Measurements from ENCODE around the gene USP20. TPM values are rescaled to one million over a fixed set of nuclear protein-coding genes. Genes with fewer than 3 reads are reported as not detected.

The USP20 gene
- total RNA-seq, 3 donors from 2014 or later (not counting 1 experiment from before 2014, with no cell fraction given) = 66.8 to 86.1 (median 80.3) TPM

DNA sequence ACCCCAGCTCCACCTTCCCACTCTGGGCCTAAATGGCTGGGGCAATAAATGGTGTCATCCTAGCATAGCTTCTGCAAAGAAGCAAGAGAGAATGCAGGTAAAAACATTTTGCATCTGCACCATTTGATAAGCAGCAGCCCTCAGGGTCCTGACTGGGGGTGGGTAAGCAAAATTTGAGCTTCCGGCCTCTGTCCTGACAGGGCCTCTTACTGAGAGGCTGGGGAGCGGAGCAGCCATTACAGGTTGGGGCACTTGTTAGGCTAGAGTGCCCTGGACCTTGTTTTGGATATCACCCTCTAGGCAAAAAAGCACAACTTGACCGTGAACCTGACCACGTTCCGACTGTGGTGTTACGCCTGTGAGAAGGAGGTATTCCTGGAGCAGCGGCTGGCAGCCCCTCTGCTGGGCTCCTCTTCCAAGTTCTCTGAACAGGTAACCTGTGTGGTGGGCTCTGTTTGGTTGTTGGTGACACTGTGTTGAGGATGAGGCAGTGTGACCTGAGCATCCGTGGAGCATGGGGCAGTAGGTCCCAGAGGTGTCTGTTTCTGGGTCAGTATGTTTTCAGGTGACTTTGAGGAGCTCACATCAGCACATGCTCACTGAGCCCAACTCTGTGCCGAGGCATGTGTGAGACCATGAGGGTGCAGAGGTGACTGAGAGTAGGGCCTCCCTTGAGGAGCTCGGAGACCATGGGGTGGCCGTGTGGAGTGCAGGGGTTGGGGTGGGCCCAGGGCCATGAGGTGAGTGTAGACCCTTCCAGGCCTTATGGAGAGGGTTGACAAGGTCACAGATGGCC is 23.1 kb downstream of the USP20 start:
- ATAC-seq (no peak), DNase-seq (no peak)
- Mint-ChIP-seq H3K36me3 (peaks cover 9% of the 10 kb centered on the region), H3K4me3 (no peak overlapping the region), H3K27ac (no peak overlapping the region), H3K9me3 (no peaks in the 10 kb centered on the region), H3K4me1 (peaks cover 34 to 35% of the 10 kb centered on the region in 2 donors), H3K27me3 (ENCODE audit: low read depth in 2 of 2) (no peaks in the 10 kb centered on the region)
- H3K9me3 ChIP-seq (ENCODE audit: control insufficient read depth, insufficient read depth, low read length) = no peaks in the 10 kb centered on the region
- no peaks in the 10 kb centered on the region for H3K27me3 ChIP-seq (ENCODE audit: control insufficient read depth, insufficient read depth, low read length)
- H3K36me3 ChIP-seq (ENCODE audit: control insufficient read depth, insufficient read depth, low read length) = peaks cover 62% of the 10 kb centered on the region
- no peak overlapping the region for H3K4me3 ChIP-seq (ENCODE audit: low read length)
- TF ChIP-seq, protein P1, sequence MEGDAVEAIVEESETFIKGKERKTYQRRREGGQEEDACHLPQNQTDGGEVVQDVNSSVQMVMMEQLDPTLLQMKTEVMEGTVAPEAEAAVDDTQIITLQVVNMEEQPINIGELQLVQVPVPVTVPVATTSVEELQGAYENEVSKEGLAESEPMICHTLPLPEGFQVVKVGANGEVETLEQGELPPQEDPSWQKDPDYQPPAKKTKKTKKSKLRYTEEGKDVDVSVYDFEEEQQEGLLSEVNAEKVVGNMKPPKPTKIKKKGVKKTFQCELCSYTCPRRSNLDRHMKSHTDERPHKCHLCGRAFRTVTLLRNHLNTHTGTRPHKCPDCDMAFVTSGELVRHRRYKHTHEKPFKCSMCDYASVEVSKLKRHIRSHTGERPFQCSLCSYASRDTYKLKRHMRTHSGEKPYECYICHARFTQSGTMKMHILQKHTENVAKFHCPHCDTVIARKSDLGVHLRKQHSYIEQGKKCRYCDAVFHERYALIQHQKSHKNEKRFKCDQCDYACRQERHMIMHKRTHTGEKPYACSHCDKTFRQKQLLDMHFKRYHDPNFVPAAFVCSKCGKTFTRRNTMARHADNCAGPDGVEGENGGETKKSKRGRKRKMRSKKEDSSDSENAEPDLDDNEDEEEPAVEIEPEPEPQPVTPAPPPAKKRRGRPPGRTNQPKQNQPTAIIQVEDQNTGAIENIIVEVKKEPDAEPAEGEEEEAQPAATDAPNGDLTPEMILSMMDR (IDR thresholded peaks at IDR 0.05) = no peak
- 87% methylated on average over 11 of the region's 11 CpGs for WGBS (ENCODE audit: insufficient coverage)
- no peak overlapping the region for H3K27ac ChIP-seq (ENCODE audit: low read length)
- H3K4me1 ChIP-seq (ENCODE audit: control insufficient read depth, insufficient read depth, low read length) = peaks cover 41% of the 10 kb centered on the region
- intact Hi-C loops (cut with micrococcal nuclease) = no loop called here

- peaks cover 26 to 28% of the 10 kb centered on the region in 2 donors for H3K4me1 Mint-ChIP-seq
- H3K27ac ChIP-seq (ENCODE audit: low read length) = no peak overlapping the region
Measured at GRCh38 chr9:129860653-129861446, 25.6 kb downstream of the USP20 start.

GRCh38 chr9:129861447-129861827 is 26.2 kb downstream of the USP20 start:
- Histone ChIP-seq H3K27ac (ENCODE audit: low read length) (no peak overlapping the region), H3K27me3 (ENCODE audit: control insufficient read depth, insufficient read depth, low read length) (no peaks in the 10 kb centered on the region), H3K4me3 (ENCODE audit: low read length) (no peak overlapping the region), H3K9me3 (ENCODE audit: control insufficient read depth, insufficient read depth, low read length) (no peaks in the 10 kb centered on the region), H3K4me1 (ENCODE audit: control insufficient read depth, insufficient read depth, low read length) (peaks cover 45% of the 10 kb centered on the region), H3K36me3 (ENCODE audit: control insufficient read depth, insufficient read depth, low read length) (peaks cover 57% of the 10 kb centered on the region)
- TF ChIP-seq, protein P1 (IDR thresholded peaks at IDR 0.05) = no peak
- H3K36me3 Mint-ChIP-seq = no peaks in the 10 kb centered on the region
- peaks cover 31 to 32% of the 10 kb centered on the region in 2 donors for H3K4me1 Mint-ChIP-seq
- H3K27ac Mint-ChIP-seq = peak overlapping the region; percentile 38 to 73
- intact Hi-C loops (cut with micrococcal nuclease) = loop anchor here (10.0 kb wide), 1 partner anchor 1873 kb away; no protein-coding TSS in a partner anchor
- 85% methylated on average over 12 of the region's 12 CpGs for WGBS (ENCODE audit: insufficient coverage)
- H3K9me3 Mint-ChIP-seq = no peaks in the 10 kb centered on the region
- DNase-seq (no peak), ATAC-seq (no peak)
- no peaks in the 10 kb centered on the region for H3K27me3 Mint-ChIP-seq (ENCODE audit: low read depth in 2 of 2)
- H3K4me3 Mint-ChIP-seq = peak overlapping the region; percentile 59

More at GRCh38 chr9:129860653-129861446, 25.6 kb downstream of the USP20 start:
- H3K27me3 ChIP-seq (ENCODE audit: control insufficient read depth, insufficient read depth, low read length) = no peaks in the 10 kb centered on the region
- intact Hi-C loops (cut with micrococcal nuclease) = loop anchor here (10.0 kb wide), 1 partner anchor 1874 kb away; no protein-coding TSS in a partner anchor
- DNase-seq (no peak), ATAC-seq (no peak)
- no peaks in the 10 kb centered on the region for H3K9me3 Mint-ChIP-seq
- H3K4me3 Mint-ChIP-seq = no peak overlapping the region
- TF ChIP-seq, protein P1 (IDR thresholded peaks at IDR 0.05) = no peak
- 66% methylated on average over 10 of the region's 11 CpGs for WGBS (ENCODE audit: insufficient coverage)
- no peaks in the 10 kb centered on the region for H3K9me3 ChIP-seq (ENCODE audit: control insufficient read depth, insufficient read depth, low read length)
- H3K4me3 ChIP-seq (ENCODE audit: low read length) = no peak overlapping the region
- no peaks in the 10 kb centered on the region for H3K36me3 Mint-ChIP-seq
- H3K36me3 ChIP-seq (ENCODE audit: control insufficient read depth, insufficient read depth, low read length) = peaks cover 56% of the 10 kb centered on the region
- H3K27ac Mint-ChIP-seq = peak overlapping the region in 1 of 2 donors; percentile 73
- H3K27me3 Mint-ChIP-seq (ENCODE audit: low read depth in 2 of 2) = no peaks in the 10 kb centered on the region
- H3K4me1 ChIP-seq (ENCODE audit: control insufficient read depth, insufficient read depth, low read length) = peaks cover 39% of the 10 kb centered on the region

Data from natural killer cell (primary cell).